GM12891 (cell line): ENCODE data around the gene SNTG2.

Experiments used
- PAX5 ChIP-seq: IDR thresholded peaks from 2 replicates; pipeline ENCODE4 v1.6.1; 2011; ENCODE audit warnings: low read length, moderate library complexity, mild to moderate bottlenecking; ENCODE audit not compliant: insufficient read depth, severe bottlenecking
- POLR2A ChIP-seq: IDR thresholded peaks from 2 replicates; pipeline ENCODE4 v1.6.1; 2011; ENCODE audit warnings: low read depth, low read length, control low read depth
- POLR2AphosphoS5 ChIP-seq: IDR thresholded peaks from 2 replicates; pipeline ENCODE4 v1.6.1; 2011; ENCODE audit warnings: low read depth, low read length, control low read depth
- SPI1 ChIP-seq: IDR thresholded peaks from 2 replicates; pipeline ENCODE4 v1.6.1; 2011; ENCODE audit warnings: low read depth, low read length, control low read depth
- TAF1 ChIP-seq: IDR thresholded peaks from 2 replicates; pipeline ENCODE4 v1.6.1; 2011; ENCODE audit warnings: low read depth, low read length, control low read depth

- TF ChIP-seq POLR2A (no peak), POLR2AphosphoS5 (no peak), TAF1 (no peak), PAX5 (no peak), SPI1 (no peak)
Measured at GRCh38 chr2:919672-920071, 31.0 kb upstream of the SNTG2 start.
